IPS DF 4.7 (cell line): ENCODE measurements around the gene MTUS2.

Source experiments
- DNase-seq: peaks from one replicate; pipeline ENCODE4 v3.0.0-alpha.2; 2013; ENCODE audit warnings: low spot score; ENCODE audit errors: extremely low read depth

Gene MTUS2

GRCh38 chr13:29021717-29022116 is 201.6 kb downstream of the MTUS2 start:
- no peak for DNase-seq

- DNase-seq = no peak
Observed at GRCh38 chr13:29022410-29022809, 202.3 kb downstream of the MTUS2 start.

- DNase-seq = no peak
Observed at GRCh38 chr13:29022968-29023367, 202.8 kb downstream of the MTUS2 start.

- DNase-seq = no peak
Observed at GRCh38 chr13:29024783-29025182, 204.6 kb downstream of the MTUS2 start.

GRCh38 chr13:29028868-29029267 is 208.7 kb downstream of the MTUS2 start:
- no peak for DNase-seq

- no peak for DNase-seq
Observed at GRCh38 chr13:29038700-29039099, 218.6 kb downstream of the MTUS2 start.

- no peak for DNase-seq
Observed at GRCh38 chr13:29039212-29039611, 219.1 kb downstream of the MTUS2 start.

- DNase-seq = no peak
Observed at GRCh38 chr13:29046588-29046987, 226.4 kb downstream of the MTUS2 start.

GRCh38 chr13:29049524-29049923 is 229.4 kb downstream of the MTUS2 start:
- DNase-seq = no peak

- no peak for DNase-seq
Observed at GRCh38 chr13:29050719-29051118, 230.6 kb downstream of the MTUS2 start.

GRCh38 chr13:29059800-29060199 is 239.7 kb downstream of the MTUS2 start:
- DNase-seq = no peak

GRCh38 chr13:29065142-29065541 is 245.0 kb downstream of the MTUS2 start:
- no peak for DNase-seq

GRCh38 chr13:29067306-29067945 is 247.3 kb downstream of the MTUS2 start:
- no peak for DNase-seq

- no peak for DNase-seq
Observed at GRCh38 chr13:29073755-29074154, 253.6 kb downstream of the MTUS2 start.

- DNase-seq = no peak
Observed at GRCh38 chr13:29077051-29077813, 257.1 kb downstream of the MTUS2 start.

GRCh38 chr13:29081036-29081435 is 260.9 kb downstream of the MTUS2 start:
- no peak for DNase-seq

- DNase-seq = no peak
Observed at GRCh38 chr13:29081697-29082440, 261.7 kb downstream of the MTUS2 start.

- DNase-seq = no peak
Observed at GRCh38 chr13:29099781-29100406, 279.8 kb downstream of the MTUS2 start.

- DNase-seq = no peak
Observed at GRCh38 chr13:29100758-29101157, 280.6 kb downstream of the MTUS2 start.

- no peak for DNase-seq
Observed at GRCh38 chr13:29101409-29101808, 281.3 kb downstream of the MTUS2 start.

GRCh38 chr13:29101905-29102304 is 281.8 kb downstream of the MTUS2 start:
- no peak for DNase-seq
